Body of pancreas (tissue), 4 donors: ENCODE results near the gene MSX1.

Experiments
- CTCF ChIP-seq, 7 experiments: fragments of 450-650 bp in 4 of 7; fragments of 200-600 bp in 3 of 7; sonication (generic) in 3 of 7; IDR thresholded peaks; one replicate each; pipeline ENCODE4 v1.5.1; 2016 to 2019; ENCODE audit warnings: antibody characterized with exemption in 7 of 7
- POLR2A ChIP-seq, 3 donors: fragments of 450-650 bp; IDR thresholded peaks; one replicate each; pipeline ENCODE4 v1.6.1; 2016; ENCODE audit warnings: antibody characterized with exemption in 3 of 3, mild to moderate bottlenecking in 2 of 3

- TF ChIP-seq POLR2A (IDR thresholded peaks at IDR 0.05) (no peak), CTCF (IDR thresholded peaks at IDR 0.05) (no peak)
Observed at GRCh38 chr4:4845027-4845426, 14.4 kb upstream of the MSX1 start.
